Measurements from ENCODE around the gene KCTD11. TPM values are rescaled to one million over a fixed set of nuclear protein-coding genes. Genes with fewer than 3 reads are reported as not detected.

KCTD11 gene
- total RNA-seq, 1 experiment from 2014 or later, result 5.4 TPM

- Histone ChIP-seq H3K79me2 (ENCODE audit: insufficient read depth, low read length) (0 out of 2 replicates have a peak, but pooled peaks cover 7% of the 10 kb centered on the region), H3K36me3 (ENCODE audit: control insufficient read depth in 1 of 2, insufficient read depth in 2 of 2, low read length in 2 of 2) (peaks cover 10 to 18% of the 10 kb centered on the region in 2 experiments; a peak in 3 of 4 replicates), H2AFZ (ENCODE audit: low read depth, low read length, poor library complexity, severe bottlenecking) (no peak overlapping the region), H3K4me3 (replicated peaks in 1 of 2; ENCODE audit: low read depth in 1 of 2, low read length in 2 of 2) (no peak overlapping the region), H3K9me2 (ENCODE audit: insufficient read depth) (no peaks in the 10 kb centered on the region), H3K27ac (ENCODE audit: low read depth, low read length) (no peak overlapping the region), H3K9ac (ENCODE audit: low read length) (no peak overlapping the region), H4K20me1 (ENCODE audit: insufficient read depth) (no peaks in the 10 kb centered on the region), H3K4me2 (ENCODE audit: low read length) (no peak overlapping the region), H3K4me1 (ENCODE audit: control insufficient read depth in 1 of 2, insufficient read depth in 2 of 2, low read length in 2 of 2) (peaks cover 6 to 17% of the 10 kb centered on the region in 2 experiments; a peak in 3 of 4 replicates), H3K27me3 (ENCODE audit: insufficient read depth, low read length) (no peaks in the 10 kb centered on the region), H3K9me3 (ENCODE audit: control insufficient read depth in 1 of 2, insufficient read depth in 1 of 2, low read depth in 1 of 2, low read length in 2 of 2) (no peaks in the 10 kb centered on the region)
- RAD21 ChIA-PET (ENCODE audit: low non-redundant PET in 1 of 2, low total read pairs in 2 of 2, uncharacterized antibody in 2 of 2, unreplicated experiment in 2 of 2), result no interaction called here
- DNase-seq (ENCODE audit: low read depth, low spot score) (no peak), ATAC-seq (no peak)
- no TSS peak for BruUV-seq (replicated peaks)
- TF ChIP-seq CEBPB (IDR thresholded peaks at IDR 0.05; ENCODE audit: low read depth) (no peak), CBX3 (IDR thresholded peaks at IDR 0.05; ENCODE audit: low read depth) (no peak), EZH2 (IDR thresholded peaks at IDR 0.05) (no peak), SRF (IDR thresholded peaks at IDR 0.05; ENCODE audit: low read depth) (no peak), POLR2A (IDR thresholded peaks at IDR 0.05; ENCODE audit: borderline replicate concordance, extremely low read depth, insufficient read depth, insufficient read length) (no peak), YY1 (IDR thresholded peaks at IDR 0.05; ENCODE audit: extremely low read depth, insufficient replicate concordance, low read depth, low read length) (no peak)
- POLR2A ChIA-PET, result interaction anchor here (1.2 kb wide), 1 partner anchor 11 kb away, joined by 3 read pairs; no protein-coding TSS in a partner anchor
- CTCF ChIA-PET, result no interaction called here
- intact Hi-C loops (cut with micrococcal nuclease), result loop anchor here (5.0 kb wide), 1 partner anchor 33 kb away; the partner anchor contains the start of gene TMEM95
Measured at GRCh38 chr17:7389924-7390910, 38.3 kb downstream of the KCTD11 start.

- no TSS peak for BruUV-seq (replicated peaks)
- CTCF ChIA-PET, result no interaction called here
- H3K4me2 ChIP-seq (ENCODE audit: low read length), result no peak overlapping the region
- TF ChIP-seq RAD21 (IDR thresholded peaks at IDR 0.05; ENCODE audit: low read depth) (no peak), SIN3A (IDR thresholded peaks at IDR 0.05; ENCODE audit: low read depth) (no peak), SP1 (IDR thresholded peaks at IDR 0.05; ENCODE audit: low read depth) (no peak), ZNF274 (IDR thresholded peaks at IDR 0.05; ENCODE audit: low read depth, low read length) (no peak), POLR2A (IDR thresholded peaks at IDR 0.05; ENCODE audit: borderline replicate concordance, extremely low read depth, insufficient read depth, insufficient read length) (no peak), JUND (IDR thresholded peaks at IDR 0.05) (no peak), ZBTB33 (IDR thresholded peaks at IDR 0.05; ENCODE audit: extremely low read depth, insufficient replicate concordance, low read length) (no peak), ZFX (IDR thresholded peaks at IDR 0.05) (no peak), EZH2 (IDR thresholded peaks at IDR 0.05) (no peak), EGR1 (IDR thresholded peaks at IDR 0.05; ENCODE audit: low read depth) (no peak), TCF7L2 (IDR thresholded peaks at IDR 0.05; ENCODE audit: borderline replicate concordance, extremely low read depth, insufficient read depth, insufficient read length) (no peak), MAX (IDR thresholded peaks at IDR 0.05) (no peak), EZH2phosphoT487 (IDR thresholded peaks at IDR 0.05; ENCODE audit: borderline replicate concordance) (no peak), POLR2AphosphoS5 (IDR thresholded peaks at IDR 0.05; ENCODE audit: low read depth, low read length) (no peak), FOSL1 (IDR thresholded peaks at IDR 0.05; ENCODE audit: low read depth) (no peak), CEBPB (IDR thresholded peaks at IDR 0.05; ENCODE audit: low read depth) (no peak)
Measured at GRCh38 chr17:7391307-7391706, 39.3 kb downstream of the KCTD11 start.

More at GRCh38 chr17:7391307-7391706, 39.3 kb downstream of the KCTD11 start:
- ChIA-PET RAD21 (ENCODE audit: low non-redundant PET in 1 of 2, low total read pairs in 2 of 2, uncharacterized antibody in 2 of 2, unreplicated experiment in 2 of 2) (no interaction called here), POLR2A (no interaction called here)
- H3K9me2 ChIP-seq (ENCODE audit: insufficient read depth), result no peaks in the 10 kb centered on the region
- no peak overlapping the region for H3K4me3 ChIP-seq (replicated peaks in 1 of 2; ENCODE audit: low read depth in 1 of 2, low read length in 2 of 2)
- no peaks in the 10 kb centered on the region for H4K20me1 ChIP-seq (ENCODE audit: insufficient read depth)
- no peaks in the 10 kb centered on the region for H3K27me3 ChIP-seq (ENCODE audit: insufficient read depth, low read length)
- DNase-seq (ENCODE audit: low read depth, low spot score) (no peak), ATAC-seq (no peak)
- peaks cover 7 to 22% of the 10 kb centered on the region in 2 experiments; a peak in 3 of 4 replicates for H3K4me1 ChIP-seq (ENCODE audit: control insufficient read depth in 1 of 2, insufficient read depth in 2 of 2, low read length in 2 of 2)
- no peaks in the 10 kb centered on the region for H3K9me3 ChIP-seq (ENCODE audit: control insufficient read depth in 1 of 2, insufficient read depth in 1 of 2, low read depth in 1 of 2, low read length in 2 of 2)
- H3K9ac ChIP-seq (ENCODE audit: low read length), result no peak overlapping the region
- intact Hi-C loops (cut with micrococcal nuclease), result loop anchor here (5.0 kb wide), 1 partner anchor 34 kb away; the partner anchor contains the start of gene TMEM95
- 0 out of 2 replicates have a peak, but pooled peaks cover 7% of the 10 kb centered on the region for H3K79me2 ChIP-seq (ENCODE audit: insufficient read depth, low read length)
- peaks cover 10 to 18% of the 10 kb centered on the region in 2 experiments; a peak in 3 of 4 replicates for H3K36me3 ChIP-seq (ENCODE audit: control insufficient read depth in 1 of 2, insufficient read depth in 2 of 2, low read length in 2 of 2)
- H3K27ac ChIP-seq (ENCODE audit: low read depth, low read length), result no peak overlapping the region
- no peak overlapping the region for H2AFZ ChIP-seq (ENCODE audit: low read depth, low read length, poor library complexity, severe bottlenecking)
